Omental fat pad (tissue), 4 donors: ENCODE measurements around the gene FLAD1. TPM values are rescaled to one million over a fixed set of nuclear protein-coding genes. Genes with fewer than 3 reads are reported as not detected.
A peak's percentile ranks its signal among the peaks of the same experiment; 100 is the strongest.

Source experiments
- ATAC-seq: fragments of 150-250 bp; one replicate; pipeline ENCODE4 v1.9.1; 2016; ENCODE audit warnings: mild to moderate bottlenecking, moderate library complexity; ENCODE audit not compliant: low FRiP score
- DNase-seq: peaks from one replicate; pipeline ENCODE4 v3.0.0-alpha.2; 2019; ENCODE audit warnings: low spot score
- CTCF ChIP-seq, 3 donors: fragments of 450-650 bp; IDR thresholded peaks; one replicate each; pipeline ENCODE4 v1.5.1; 2016 to 2017; ENCODE audit warnings: antibody characterized with exemption in 3 of 3, mild to moderate bottlenecking in 3 of 3, moderate library complexity in 2 of 3
- total RNA-seq, 4 donors: library from RNA; depleted of rRNA; stranded (reverse); fragments of >200 nt; gene quantifications; one replicate each; pipeline ENCODE4 v1.1.0, GENCODE V29; 2016

FLAD1 gene
- total RNA-seq, 4 donors from 2014 or later, result 26.8 to 43.8 (median 30.9) TPM

GRCh38 chr1:155017041-155017945 lies 34.1 kb downstream of the FLAD1 start:
- peak in 2 of 3 donors; percentile 79 to 98 for TF ChIP-seq CTCF (IDR thresholded peaks at IDR 0.05)
- peak; percentile 91 for DNase-seq
- peak; percentile 93 for ATAC-seq

GRCh38 chr1:155017946-155018316 lies 34.8 kb downstream of the FLAD1 start:
- TF ChIP-seq CTCF (IDR thresholded peaks at IDR 0.05), result no peak
- DNase-seq (no peak), ATAC-seq (no peak)

GRCh38 chr1:155018617-155019348 lies 35.6 kb downstream of the FLAD1 start:
- no peak for ATAC-seq
- TF ChIP-seq CTCF (IDR thresholded peaks at IDR 0.05), result no peak

GRCh38 chr1:155019377-155020245 lies 36.5 kb downstream of the FLAD1 start:
- no peak for TF ChIP-seq CTCF (IDR thresholded peaks at IDR 0.05)
- no peak for DNase-seq
- ATAC-seq, result no peak

More at GRCh38 chr1:155018617-155019348, 35.6 kb downstream of the FLAD1 start:
- DNase-seq, result no peak

GRCh38 chr1:155022136-155022926 lies 39.2 kb downstream of the FLAD1 start:
- no peak for DNase-seq
- TF ChIP-seq CTCF (IDR thresholded peaks at IDR 0.05), result no peak
- ATAC-seq, result no peak

GRCh38 chr1:155022927-155023236 lies 39.7 kb downstream of the FLAD1 start:
- TF ChIP-seq CTCF (IDR thresholded peaks at IDR 0.05), result no peak
- ATAC-seq (no peak), DNase-seq (no peak)
